ENCODE results near the gene CREBBP.
A peak's percentile ranks its signal among the peaks of the same experiment; 100 is the strongest.

The CREBBP gene

DNA sequence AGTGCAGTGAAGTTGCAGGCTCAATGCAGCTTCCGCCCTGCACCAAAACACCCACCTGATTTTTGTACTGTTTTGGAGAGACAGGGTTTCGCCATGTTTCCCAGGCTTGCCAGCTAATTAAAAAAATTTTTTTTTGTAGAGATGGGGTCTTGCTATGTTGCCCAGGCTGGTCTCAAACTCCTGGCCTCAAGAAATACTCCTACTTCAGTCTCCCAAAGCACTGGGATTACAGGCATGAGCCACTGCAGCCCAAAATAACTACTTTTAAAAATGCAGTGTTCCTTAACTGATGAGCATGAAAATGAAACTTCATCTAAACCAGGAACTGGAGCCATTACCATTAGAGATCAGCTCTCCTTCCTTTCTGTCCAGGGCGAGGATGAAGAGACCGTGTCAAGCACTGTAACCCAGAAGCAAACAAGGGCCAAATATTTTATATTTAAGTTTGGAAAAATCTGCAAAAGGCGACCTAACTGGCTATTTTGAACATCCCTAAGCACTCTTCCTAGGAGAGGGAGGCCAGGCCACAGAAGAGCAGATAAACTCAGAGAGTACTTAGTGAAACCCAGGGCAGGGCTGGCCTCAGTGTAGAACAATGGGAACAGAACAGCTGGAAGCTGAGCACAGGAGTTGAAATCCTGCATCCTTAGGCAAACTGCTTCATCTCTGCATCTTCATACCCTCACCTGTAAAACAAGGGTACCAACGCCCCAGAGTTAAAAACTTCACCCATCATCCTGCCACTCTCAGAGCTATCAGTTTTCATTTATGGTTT, 24.0 kb downstream of the CREBBP start:
- DNase-seq (ENCODE audit: low read depth), result no peak

- DNase-seq (ENCODE audit: low read depth), result no peak
Measured at GRCh38 chr16:3854750-3855541, 25.6 kb downstream of the CREBBP start.

DNA sequence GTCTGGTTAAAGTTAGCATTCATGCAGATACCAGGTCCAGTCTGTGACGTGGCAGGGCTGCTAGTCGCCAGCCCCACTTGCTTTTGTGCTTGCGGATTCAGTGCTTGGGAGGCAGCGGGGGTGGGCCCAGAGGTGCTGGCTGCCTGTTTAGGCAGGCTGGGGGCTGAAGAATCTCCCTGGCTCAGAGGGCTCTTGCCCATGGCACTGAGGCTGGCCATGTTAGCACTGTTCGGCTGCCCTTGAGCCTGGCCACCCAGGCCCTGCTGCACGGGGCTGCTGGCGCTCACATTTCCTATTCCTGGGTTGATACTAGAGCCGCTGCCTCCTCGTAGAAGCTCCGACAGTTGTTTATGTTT, 30.0 kb downstream of the CREBBP start:
- no peak for DNase-seq (ENCODE audit: low read depth)

DNA sequence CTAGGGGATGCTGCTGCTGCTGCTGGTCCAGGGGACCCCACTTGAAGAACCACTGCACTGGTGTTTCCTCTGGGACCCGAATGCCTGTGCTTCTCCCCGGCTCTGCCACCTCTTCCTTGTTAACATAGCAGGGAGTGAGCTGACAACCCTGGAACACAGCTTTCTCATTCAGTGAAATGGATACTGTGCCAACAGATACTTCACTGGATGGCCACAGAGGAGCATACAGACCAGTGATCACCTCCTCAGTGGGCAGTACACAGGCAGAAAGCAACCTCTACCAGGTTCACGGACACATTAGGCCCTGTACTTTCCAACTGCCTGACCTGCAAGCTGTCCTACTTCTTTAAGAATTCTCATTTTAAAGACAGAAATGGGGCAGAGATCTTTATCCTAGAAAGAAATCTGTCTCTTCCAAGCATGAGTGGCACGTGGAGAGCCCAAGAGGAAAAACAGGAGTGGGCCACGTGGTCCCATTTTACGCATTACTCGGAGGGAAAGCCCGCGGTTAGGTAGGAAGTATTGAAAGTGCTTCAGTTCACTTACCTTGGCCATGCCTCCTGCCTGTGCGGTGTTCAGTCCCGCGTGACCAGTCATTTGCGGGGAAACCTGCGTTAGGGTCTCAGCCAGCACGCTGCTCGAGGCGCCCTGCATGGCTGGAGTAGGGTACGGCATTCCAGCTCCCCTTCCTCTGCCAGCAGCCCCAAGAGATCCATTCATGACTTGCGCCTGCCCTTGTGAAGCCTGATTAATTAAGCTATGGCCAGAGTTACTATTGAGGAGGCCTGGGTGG, 30.6 kb downstream of the CREBBP start:
- no peak for DNase-seq (ENCODE audit: low read depth)

- no peak for DNase-seq (ENCODE audit: low read depth)
Measured at GRCh38 chr16:3846595-3847091, 33.9 kb downstream of the CREBBP start.

DNA sequence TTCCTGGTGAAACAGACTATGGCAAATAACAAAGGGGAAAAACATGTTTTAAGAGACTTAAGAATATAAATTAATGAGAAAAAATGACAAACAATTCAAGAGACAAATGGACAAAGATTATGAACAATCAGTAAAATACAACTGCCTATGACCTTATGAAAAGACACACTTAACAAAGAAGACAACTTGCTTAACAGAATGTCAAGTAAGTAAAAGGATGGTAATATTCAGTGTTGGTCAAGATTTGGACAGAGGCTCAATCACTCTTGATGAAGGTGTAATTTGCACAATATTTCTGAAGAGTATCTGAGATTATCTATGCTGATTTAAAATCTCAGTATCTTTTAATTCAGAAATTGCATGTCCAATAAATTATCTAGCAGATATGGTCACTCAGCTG, 34.4 kb downstream of the CREBBP start:
- DNase-seq (ENCODE audit: low read depth), result no peak

- no peak for DNase-seq (ENCODE audit: low read depth)
Measured at GRCh38 chr16:3842994-3843393, 37.5 kb downstream of the CREBBP start.

DNA sequence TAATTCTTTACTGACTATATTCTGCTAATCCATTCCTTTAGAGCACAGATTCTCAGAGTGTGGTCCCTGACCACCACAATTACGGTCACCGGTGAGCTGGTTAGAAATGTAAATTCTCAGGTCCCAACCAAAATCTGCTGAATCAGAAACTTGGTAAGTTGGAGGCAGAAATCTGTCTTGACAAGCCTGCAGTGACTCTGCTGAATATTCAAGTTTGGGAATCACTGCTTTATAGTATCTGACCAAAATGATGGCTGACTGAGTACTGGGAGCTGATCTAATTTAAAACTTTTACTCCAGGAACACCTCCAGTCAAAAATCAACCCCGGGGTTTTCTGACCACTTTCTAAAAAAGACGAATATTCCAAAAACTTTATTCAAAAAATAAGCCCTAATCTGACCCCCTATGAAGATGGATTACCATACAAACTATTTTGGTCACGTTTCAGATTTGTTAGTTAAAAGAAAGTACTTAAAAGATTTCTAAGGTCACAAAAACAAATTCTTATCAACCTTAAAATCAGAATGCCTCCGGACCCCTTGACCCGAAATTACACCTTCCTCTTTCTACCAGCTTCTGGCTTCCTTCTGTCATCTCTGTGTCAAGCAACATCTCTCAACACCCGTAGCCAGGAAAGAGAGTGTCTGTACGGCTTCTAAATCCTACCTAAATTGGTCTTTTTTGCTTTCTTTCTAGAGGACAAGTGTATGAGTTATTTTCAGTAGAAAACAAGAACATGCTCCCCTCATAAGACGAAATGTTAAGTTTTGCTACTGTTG, 38.6 kb downstream of the CREBBP start:
- DNase-seq (ENCODE audit: low read depth), result no peak

- no peak for DNase-seq (ENCODE audit: low read depth)
Measured at GRCh38 chr16:3839402-3840184, 40.9 kb downstream of the CREBBP start.

DNA sequence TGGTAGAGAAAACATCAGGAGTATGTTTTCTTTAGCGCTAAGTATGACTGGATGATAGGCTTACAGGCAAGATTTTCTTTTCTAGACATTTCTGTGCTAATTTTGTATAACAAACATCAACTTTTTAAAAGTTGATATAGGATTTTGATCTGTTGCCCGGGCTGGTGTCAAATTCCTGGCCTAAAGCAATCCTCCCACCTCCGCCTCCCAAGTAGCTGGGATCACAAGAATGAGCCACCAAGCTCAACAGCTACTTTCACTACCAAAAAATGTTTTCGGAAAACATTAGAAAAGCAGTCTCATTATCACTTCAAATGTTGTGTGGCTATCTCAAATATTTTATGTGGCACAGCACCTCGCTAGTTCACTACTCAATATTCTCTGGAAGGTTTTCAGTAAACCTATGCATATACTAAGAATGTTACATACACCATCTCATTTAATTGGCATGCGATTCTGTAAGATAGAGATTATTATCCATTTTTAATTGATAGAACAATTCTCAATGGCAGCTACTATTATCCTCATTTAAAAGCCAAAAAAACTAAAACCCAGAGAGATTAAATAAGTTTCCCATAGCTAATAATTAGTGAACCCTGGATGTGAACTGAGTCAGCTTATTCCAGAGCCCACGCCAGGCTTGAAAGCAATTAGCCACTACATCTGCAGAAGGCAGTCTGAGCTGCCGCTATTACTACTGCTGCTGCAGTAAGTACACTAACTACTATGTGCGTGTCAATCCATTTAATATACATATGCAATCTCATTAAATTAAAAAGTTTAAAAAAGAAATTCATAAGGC, 41.7 kb downstream of the CREBBP start:
- no peak for DNase-seq (ENCODE audit: low read depth)

DNA sequence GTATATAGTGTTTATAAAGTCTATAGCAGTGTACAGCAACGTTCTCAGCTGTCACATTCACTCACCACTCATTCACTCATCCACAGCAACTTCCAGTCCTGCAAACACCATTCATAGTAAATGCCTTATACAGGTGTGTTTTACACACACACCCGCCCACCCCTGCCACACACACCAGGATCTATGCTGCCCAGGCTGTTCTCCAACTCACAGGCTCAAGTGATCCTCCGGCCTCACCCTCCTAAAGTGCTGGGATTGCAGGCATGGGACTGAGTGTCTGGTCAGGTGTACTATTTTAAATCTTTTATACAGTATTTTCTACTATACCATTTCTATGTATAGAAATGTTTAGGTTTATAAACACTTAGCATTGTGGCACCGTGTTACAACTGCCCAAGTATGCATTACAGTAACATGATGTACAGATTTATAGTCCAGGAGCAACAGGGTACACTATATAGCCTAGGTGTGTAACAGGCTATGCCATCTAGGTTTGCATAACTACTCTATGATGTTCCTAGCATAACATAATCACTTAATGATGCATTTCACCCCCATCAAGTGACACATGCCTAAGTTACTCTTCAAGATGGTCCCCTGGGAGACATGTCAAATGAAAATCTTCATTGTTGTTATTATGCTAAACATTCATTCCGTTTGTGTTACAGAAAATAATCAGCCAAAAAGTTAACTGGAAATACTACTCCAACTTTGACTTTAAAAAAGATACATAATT, 42.5 kb downstream of the CREBBP start:
- DNase-seq (ENCODE audit: low read depth), result no peak

DNA sequence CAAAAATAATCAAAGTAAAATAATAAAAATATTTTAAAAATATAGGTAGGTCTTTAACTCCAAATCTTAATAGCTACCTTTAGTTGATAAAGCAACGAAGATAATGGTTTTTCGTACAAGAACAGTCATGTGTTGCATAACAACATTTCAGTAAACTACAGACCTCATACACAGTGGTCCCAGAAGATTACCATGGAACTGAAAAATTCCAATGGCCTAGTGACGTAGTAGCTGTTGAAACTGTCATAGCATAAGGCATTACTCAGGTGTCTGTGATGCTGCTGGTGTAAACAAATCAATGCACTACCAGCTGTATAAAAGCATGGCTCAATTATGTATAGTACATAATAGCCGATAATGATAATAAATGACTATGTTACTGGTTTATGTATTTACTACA, 43.9 kb downstream of the CREBBP start:
- DNase-seq (ENCODE audit: low read depth), result no peak

DNA sequence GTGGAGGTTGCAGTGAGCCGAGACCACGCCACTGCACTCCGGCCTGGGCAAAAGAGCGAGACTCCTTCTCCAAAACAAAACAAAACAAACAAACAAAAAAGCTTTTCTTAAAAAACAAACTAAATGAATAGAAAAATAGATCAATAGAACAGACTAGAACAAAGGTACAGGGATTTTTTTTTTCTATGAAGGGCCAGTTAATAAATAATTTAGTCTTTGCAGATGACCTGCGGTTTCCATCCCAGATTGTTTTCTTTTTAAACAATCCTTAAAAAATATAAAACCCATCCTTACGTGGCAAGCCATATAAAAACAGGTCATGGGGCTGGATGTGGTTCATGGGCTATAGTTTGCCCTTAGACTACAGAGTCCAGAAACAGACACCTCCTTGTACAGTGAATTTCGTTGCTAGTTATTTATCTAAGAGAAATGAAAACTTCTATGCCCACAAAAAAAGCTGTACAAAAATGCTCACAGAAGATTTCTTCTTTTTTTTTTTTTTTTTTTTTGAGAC, 45.4 kb downstream of the CREBBP start:
- no peak for DNase-seq (ENCODE audit: low read depth)

- DNase-seq (ENCODE audit: low read depth), result no peak
Measured at GRCh38 chr16:3832668-3833067, 47.8 kb downstream of the CREBBP start.

DNA sequence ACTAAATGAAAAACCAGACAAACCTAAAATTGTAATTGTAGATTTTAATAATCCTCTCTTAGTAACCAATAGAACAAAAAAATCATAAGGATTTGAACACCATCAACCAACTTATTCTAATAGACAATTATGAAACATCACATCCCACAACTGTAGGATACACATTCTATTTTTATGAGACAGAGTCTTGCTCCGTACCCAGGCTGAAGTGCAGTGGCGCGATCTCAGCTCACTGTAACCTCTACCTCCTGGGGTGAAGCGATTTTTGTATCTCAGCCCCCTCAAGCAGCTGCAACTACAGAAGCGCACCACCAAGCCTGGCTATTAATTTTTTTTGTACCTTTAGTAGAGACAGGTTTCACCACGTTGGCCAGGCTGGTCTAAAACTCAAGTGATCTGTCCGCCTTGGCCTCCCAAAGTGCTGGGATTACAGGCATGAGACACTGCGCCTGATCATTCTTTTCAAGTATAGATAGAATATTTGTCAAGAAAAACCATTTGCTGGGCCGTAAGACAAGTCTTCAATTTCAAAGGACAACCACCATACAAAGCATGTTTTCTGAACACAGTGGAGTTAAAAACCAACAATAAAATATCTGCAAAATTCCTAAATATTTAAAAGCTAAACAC, 49.8 kb downstream of the CREBBP start:
- no peak for DNase-seq (ENCODE audit: low read depth)

DNA sequence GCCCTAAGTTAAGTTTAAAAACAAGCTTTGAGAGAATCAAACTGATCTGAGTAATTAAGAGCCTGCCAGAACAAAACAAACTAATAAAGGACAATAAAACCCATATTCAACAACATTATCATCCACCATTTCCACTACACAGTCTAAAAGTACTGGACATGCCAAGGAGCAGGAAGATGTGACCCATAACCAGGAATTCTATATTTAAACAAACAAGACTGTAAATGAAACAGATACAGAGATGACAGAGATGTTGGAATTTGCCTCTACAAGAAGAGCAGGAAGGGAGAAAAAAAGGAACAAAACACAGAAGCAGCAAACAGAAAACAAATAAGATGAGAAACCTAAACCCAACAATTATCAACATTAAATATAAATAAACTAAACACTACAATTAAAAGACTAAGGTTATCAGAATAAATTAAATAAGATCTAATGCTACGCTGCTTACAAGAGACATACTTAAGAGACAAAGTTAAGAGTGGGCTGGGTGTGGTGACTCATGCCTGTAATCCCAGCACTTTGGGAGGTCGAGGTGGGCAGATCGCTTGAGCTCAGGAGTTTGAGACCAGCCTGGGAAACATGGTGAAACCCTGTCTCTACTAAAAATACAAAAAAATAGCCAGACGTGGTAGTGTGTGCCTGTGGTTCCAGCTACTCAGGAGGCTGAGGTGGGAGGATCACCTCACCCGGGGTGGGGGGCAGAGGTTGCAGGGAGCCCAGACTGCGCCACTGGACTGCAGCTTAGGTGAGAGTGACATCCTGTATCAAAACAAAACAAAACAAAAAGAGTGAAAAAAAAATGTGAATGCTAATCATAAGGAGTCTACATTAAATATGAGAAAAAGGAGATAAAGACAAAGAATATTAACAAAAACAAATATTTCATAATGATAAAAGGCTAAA, 50.6 kb downstream of the CREBBP start:
- peak; percentile 22 for DNase-seq (ENCODE audit: low read depth)

DNA sequence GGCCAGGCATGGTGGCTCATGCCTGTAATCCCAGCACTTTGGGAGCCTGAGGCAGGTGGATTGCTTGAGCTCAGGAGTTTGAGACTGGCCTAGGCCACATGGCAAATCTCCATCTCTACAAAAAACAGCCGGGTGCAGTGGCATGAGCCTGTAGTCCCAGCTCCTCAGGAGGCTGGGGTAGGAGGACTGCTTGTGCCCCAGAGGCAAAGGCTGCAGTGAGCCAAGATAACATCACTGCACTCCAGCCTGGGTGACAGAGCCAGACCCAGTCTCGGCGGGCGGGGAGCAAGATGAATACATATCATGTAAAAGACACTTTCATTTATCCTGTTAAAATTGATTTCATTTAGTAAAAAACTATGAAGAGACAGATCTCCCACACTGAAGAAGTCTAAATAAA, 54.6 kb downstream of the CREBBP start:
- DNase-seq (ENCODE audit: low read depth), result no peak

GRCh38 chr16:3825103-3825502, 55.4 kb downstream of the CREBBP start:
- peak; percentile 59 for DNase-seq (ENCODE audit: low read depth)
